Measurements from ENCODE around the gene NBAS.

- TF ChIP-seq CTCF (optimal IDR thresholded peaks at IDR 0.05 in 1 of 3, IDR thresholded peaks at IDR 0.05 in 1 of 3, conservative IDR thresholded peaks at IDR 0.05 in 1 of 3; ENCODE audit: extremely low read depth in 1 of 3, insufficient read depth in 2 of 3, low read length in 3 of 3) (no peak), EZH2 (IDR thresholded peaks at IDR 0.05; ENCODE audit: low read length) (no peak)
Measured at GRCh38 chr2:15560140-15560987, 770 bp downstream of the NBAS start.

All from keratinocyte (primary cell).